A549 (cell line): ENCODE measurements around the gene CCNG2.

Experiments used
- CTCF ChIP-seq: fragments of >200 bp; sonication (Bioruptor Twin); formaldehyde crosslinking; IDR thresholded peaks from 3 replicates; pipeline ENCODE4 v1.5.1; 2016
- HDAC2 ChIP-seq: fragments of 200-600 bp; sonication (generic); IDR thresholded peaks from 2 replicates; pipeline ENCODE4 v1.6.1; 2016
- KDM5A ChIP-seq: fragments of 200-600 bp; sonication (generic); IDR thresholded peaks from 2 replicates; pipeline ENCODE4 v1.6.1; 2016; ENCODE audit warnings: antibody characterized with exemption, mild to moderate bottlenecking

- TF ChIP-seq HDAC2 (no peak), KDM5A (no peak), CTCF (no peak)
Measured at GRCh38 chr4:77141964-77142645, 14.9 kb upstream of the CCNG2 start.
